HEK293 (cell line): ENCODE measurements around the gene LAMTOR4.
A peak's percentile ranks its signal among the peaks of the same experiment; 100 is the strongest.

ENCODE experiments used
- EGR2 ChIP-seq: fragments of 450-650 bp; formaldehyde crosslinking; IDR thresholded peaks from 2 replicates; pipeline ENCODE4 v1.5.1; 2016; ENCODE audit warnings: low read depth, missing biosample characterization, missing genetic modification characterization
- FEZF1 ChIP-seq: fragments of 450-650 bp; formaldehyde crosslinking; IDR thresholded peaks from 2 replicates; pipeline ENCODE4 v1.5.1; 2016; ENCODE audit warnings: missing biosample characterization, missing genetic modification characterization
- HOXA7 ChIP-seq: sonication (generic); formaldehyde crosslinking; IDR thresholded peaks from 2 replicates; pipeline ENCODE4 v1.8.1; 2022; ENCODE audit warnings: missing genetic modification reagents, borderline replicate concordance
- IKZF3 ChIP-seq: fragments of 450-650 bp; IDR thresholded peaks from 2 replicates; pipeline ENCODE4 v1.5.0; 2018; ENCODE audit warnings: missing biosample characterization, mild to moderate bottlenecking, missing genetic modification characterization, moderate library complexity
- KLF10 ChIP-seq: fragments of 450-650 bp; IDR thresholded peaks from 2 replicates; pipeline ENCODE4 v1.5.1; 2018; ENCODE audit warnings: missing biosample characterization, mild to moderate bottlenecking, missing genetic modification characterization
- KLF9 ChIP-seq: fragments of 450-650 bp; formaldehyde crosslinking; IDR thresholded peaks from 2 replicates; pipeline ENCODE4 v1.5.1; 2016; ENCODE audit warnings: missing biosample characterization, missing genetic modification characterization, low read depth
- OSR2 ChIP-seq: fragments of 450-650 bp; formaldehyde crosslinking; IDR thresholded peaks from 2 replicates; pipeline ENCODE4 v1.5.1; 2016; ENCODE audit warnings: missing biosample characterization, missing genetic modification characterization
- SALL2 ChIP-seq: fragments of 450-650 bp; formaldehyde crosslinking; IDR thresholded peaks from 2 replicates; pipeline ENCODE4 v1.5.0; 2017; ENCODE audit warnings: missing biosample characterization, mild to moderate bottlenecking, missing genetic modification characterization, borderline replicate concordance
- TCF7L2 ChIP-seq: IDR thresholded peaks from 2 replicates; pipeline ENCODE4 v1.6.1; 2011; ENCODE audit warnings: low read depth, mild to moderate bottlenecking, inconsistent platforms, low read length, moderate library complexity, borderline replicate concordance
- TSHZ1 ChIP-seq: fragments of 450-650 bp; formaldehyde crosslinking; IDR thresholded peaks from 2 replicates; pipeline ENCODE4 v1.5.1; 2016; ENCODE audit warnings: missing biosample characterization, missing genetic modification characterization, borderline replicate concordance
- ZBTB26 ChIP-seq: fragments of 450-650 bp; formaldehyde crosslinking; optimal IDR thresholded peaks from 2 replicates; pipeline ENCODE3; 2016; ENCODE audit warnings: missing biosample characterization, mild to moderate bottlenecking, missing genetic modification characterization
- ZBTB44 ChIP-seq: fragments of 450-650 bp; IDR thresholded peaks from 2 replicates; pipeline ENCODE4 v1.5.1; 2018; ENCODE audit warnings: missing biosample characterization, mild to moderate bottlenecking, missing genetic modification characterization
- ZNF2 ChIP-seq: fragments of 450-650 bp; formaldehyde crosslinking; IDR thresholded peaks from 2 replicates; pipeline ENCODE4 v1.5.1; 2016; ENCODE audit warnings: missing biosample characterization, missing genetic modification characterization
- ZNF24 ChIP-seq: fragments of 450-650 bp; formaldehyde crosslinking; IDR thresholded peaks from 2 replicates; pipeline ENCODE4 v1.5.1; 2016; ENCODE audit warnings: missing biosample characterization, missing genetic modification characterization
- ZNF266 ChIP-seq: fragments of 450-650 bp; formaldehyde crosslinking; IDR thresholded peaks from 2 replicates; pipeline ENCODE4 v1.5.1; 2016; ENCODE audit warnings: missing biosample characterization, missing genetic modification characterization, low read depth
- ZNF274 ChIP-seq, 2 experiments: fragments of 200-500 bp in 1 of 2; fragments of 450-650 bp in 1 of 2; sonication (Bioruptor generic) in 1 of 2; formaldehyde crosslinking in 1 of 2; IDR thresholded peaks; 2 replicates each; pipeline versions ENCODE4 v1.5.1 to v1.6.1; 2014 to 2016; ENCODE audit warnings: borderline replicate concordance in 1 of 2, inconsistent platforms in 1 of 2, low read length in 1 of 2, missing biosample characterization in 1 of 2, missing genetic modification characterization in 1 of 2
- ZNF311 ChIP-seq: fragments of 450-650 bp; formaldehyde crosslinking; IDR thresholded peaks from 2 replicates; pipeline ENCODE4 v1.5.1; 2017; ENCODE audit warnings: missing biosample characterization, missing genetic modification characterization, borderline replicate concordance
- ZNF366 ChIP-seq: fragments of 450-650 bp; formaldehyde crosslinking; conservative IDR thresholded peaks from 2 replicates; pipeline ENCODE4 v1.5.1; 2016; ENCODE audit warnings: missing biosample characterization, missing genetic modification characterization
- ZNF391 ChIP-seq: fragments of 450-650 bp; formaldehyde crosslinking; IDR thresholded peaks from 2 replicates; pipeline ENCODE4 v1.5.1; 2016; ENCODE audit warnings: low read depth, missing biosample characterization, missing genetic modification characterization, borderline replicate concordance
- ZNF426 ChIP-seq: fragments of 450-650 bp; formaldehyde crosslinking; IDR thresholded peaks from 2 replicates; pipeline ENCODE4 v1.5.1; 2017; ENCODE audit warnings: missing biosample characterization, missing genetic modification characterization, mild to moderate bottlenecking, inconsistent platforms, moderate library complexity
- ZNF544 ChIP-seq: fragments of 450-650 bp; formaldehyde crosslinking; IDR thresholded peaks from 2 replicates; pipeline ENCODE4 v1.5.0; 2017; ENCODE audit warnings: missing biosample characterization, missing genetic modification characterization
- ZNF549 ChIP-seq: fragments of 450-650 bp; IDR thresholded peaks from 2 replicates; pipeline ENCODE4 v1.5.1; 2018; ENCODE audit warnings: missing biosample characterization, missing genetic modification characterization, mild to moderate bottlenecking, inconsistent platforms, moderate library complexity
- ZNF555 ChIP-seq: fragments of 450-650 bp; formaldehyde crosslinking; conservative IDR thresholded peaks from 2 replicates; pipeline ENCODE4 v1.5.1; 2017; ENCODE audit warnings: missing biosample characterization, mild to moderate bottlenecking, missing genetic modification characterization, inconsistent platforms
- ZNF560 ChIP-seq: fragments of 450-650 bp; formaldehyde crosslinking; IDR thresholded peaks from 2 replicates; pipeline ENCODE4 v1.5.1; 2017; ENCODE audit warnings: missing biosample characterization, missing genetic modification characterization, borderline replicate concordance
- ZNF580 ChIP-seq: fragments of 450-650 bp; formaldehyde crosslinking; IDR thresholded peaks from 2 replicates; pipeline ENCODE4 v1.5.1; 2016; ENCODE audit warnings: missing biosample characterization, missing genetic modification characterization
- ZNF654 ChIP-seq: fragments of 450-650 bp; formaldehyde crosslinking; IDR thresholded peaks from 2 replicates; pipeline ENCODE4 v1.5.1; 2016; ENCODE audit warnings: low read depth, missing biosample characterization, missing genetic modification characterization
- ZNF658 ChIP-seq: fragments of 450-650 bp; formaldehyde crosslinking; IDR thresholded peaks from 2 replicates; pipeline ENCODE4; 2016; ENCODE audit warnings: missing biosample characterization, missing genetic modification characterization
- ZNF664 ChIP-seq: fragments of 450-650 bp; formaldehyde crosslinking; IDR thresholded peaks from 2 replicates; pipeline ENCODE4 v1.5.1; 2016; ENCODE audit warnings: missing biosample characterization, missing genetic modification characterization
- ZNF692 ChIP-seq: fragments of 450-650 bp; formaldehyde crosslinking; IDR thresholded peaks from 2 replicates; pipeline ENCODE4 v1.5.1; 2016; ENCODE audit warnings: missing biosample characterization, missing genetic modification characterization
- ZNF830 ChIP-seq: fragments of 450-650 bp; IDR thresholded peaks from 2 replicates; pipeline ENCODE4 v1.5.0; 2018; ENCODE audit warnings: missing biosample characterization, missing genetic modification characterization, low read depth, mild to moderate bottlenecking, moderate library complexity

The LAMTOR4 gene

GRCh38 chr7:100101016-100101862 lies 47.5 kb upstream of the LAMTOR4 start, which contains the start of the genes AP4M1 and MCM7 (continued):
- TF ChIP-seq KLF9 (tag by site-specific recombination), result no peak
- no peak for TF ChIP-seq ZNF311 (tag by site-specific recombination)
- peak; percentile 12; the same call in 1 of the 2 replicates for TF ChIP-seq KLF10 (tag by site-specific recombination)
- peak; percentile 39; the same call in 1 of the 2 replicates for TF ChIP-seq EGR2 (tag by site-specific recombination)
- TF ChIP-seq ZNF24 (tag by site-specific recombination), result no peak
- TF ChIP-seq ZNF274 (IDR thresholded peaks at IDR 0.05; ENCODE audit: low read length), result no peak
- TF ChIP-seq ZNF274 (tag by site-specific recombination; IDR thresholded peaks at IDR 0.05; ENCODE audit: borderline replicate concordance), result no peak
- TF ChIP-seq ZNF664 (tag by site-specific recombination), result no peak
- TF ChIP-seq ZNF654, result no peak
- no peak for TF ChIP-seq ZNF544 (tag by site-specific recombination)
- TF ChIP-seq ZNF549 (tag by site-specific recombination), result no peak
- no peak for TF ChIP-seq ZNF692
- no peak for TF ChIP-seq ZNF426
- 0 out of 2 replicates have a peak, but pooled peaks have one; percentile 12 for TF ChIP-seq ZNF366 (tag by site-specific recombination)
- no peak; the same call in 1 of the 2 replicates for TF ChIP-seq ZNF580 (tag by site-specific recombination)
- TF ChIP-seq ZNF555, result no peak
- TF ChIP-seq ZNF658 (tag by site-specific recombination), result no peak
- no peak for TF ChIP-seq ZNF560 (tag by site-specific recombination)
- no peak for TF ChIP-seq ZNF830 (tag by site-specific recombination)
- peak; percentile 96; the same call in 1 of the 2 replicates for TF ChIP-seq TSHZ1
- peak; percentile 14; the same call in 1 of the 2 replicates for TF ChIP-seq FEZF1 (tag by site-specific recombination)
- TF ChIP-seq OSR2 (tag by site-specific recombination), result no peak
- no peak for TF ChIP-seq ZNF266 (tag by site-specific recombination)
- TF ChIP-seq IKZF3 (tag by site-specific recombination), result no peak
- TF ChIP-seq ZBTB44 (tag by site-specific recombination), result no peak
- TF ChIP-seq ZNF391 (tag by site-specific recombination), result 0 out of 2 replicates have a peak, but pooled peaks have one; percentile 36
- no peak for TF ChIP-seq SALL2 (tag by site-specific recombination)
- TF ChIP-seq ZNF2 (tag by site-specific recombination), result peak; percentile 14; the same call in 1 of the 2 replicates
- no peak for TF ChIP-seq TCF7L2
- peak; percentile 73 for TF ChIP-seq ZBTB26
- TF ChIP-seq HOXA7 (CRISPR knock-in tag), result no peak
